Measurements from ENCODE around the gene SGF29. TPM values are rescaled to one million over a fixed set of nuclear protein-coding genes. Genes with fewer than 3 reads are reported as not detected.

The SGF29 gene
- total RNA-seq = 30.3 TPM
- polyA plus RNA-seq = 34.7 TPM
- long read RNA-seq, donor 1 = 0 reads
- long read RNA-seq, donor 2 = 0 reads
- long read RNA-seq, donor 3, partial matches to known transcripts = 0 of 6 reads
- long read RNA-seq, donor 3, other reads (novel, unspliced or antisense) = 0 of 6 reads
- long read RNA-seq, donor 4, partial matches to known transcripts = 0 of 2 reads
- long read RNA-seq, donor 4, other reads (novel, unspliced or antisense) = 0 of 2 reads
- long read RNA-seq, donor 5, transcript SGF29-201 (10 exons, 1,153 nt) = major isoform, 6 of 7 reads
- long read RNA-seq, donor 5, partial matches to known transcripts = 0 of 7 reads
- long read RNA-seq, donor 5, other reads (novel, unspliced or antisense) = 0 of 7 reads
- long read RNA-seq, donor 6, partial matches to known transcripts = 0 of 2 reads
- long read RNA-seq, donor 6, other reads (novel, unspliced or antisense) = 0 of 2 reads
- long read RNA-seq, donor 7, transcript SGF29-201 (10 exons, 1,153 nt) = major isoform, 6 of 7 reads
- long read RNA-seq, donor 7, partial matches to known transcripts = 0 of 7 reads
- long read RNA-seq, donor 7, other reads (novel, unspliced or antisense) = 0 of 7 reads
- long read RNA-seq, donor 8, partial matches to known transcripts = 0 of 3 reads
- long read RNA-seq, donor 8, other reads (novel, unspliced or antisense) = 0 of 3 reads
- long read RNA-seq, donor 9, partial matches to known transcripts = 0 of 6 reads
- long read RNA-seq, donor 9, other reads (novel, unspliced or antisense) = 0 of 6 reads
- long read RNA-seq, donor 10, partial matches to known transcripts = 0 of 7 reads
- long read RNA-seq, donor 10, other reads (novel, unspliced or antisense) = 0 of 7 reads

GRCh38 chr16:28553776-28554633 is at the start of gene SGF29:
Gene SGF29 (plus strand): TSS chr16:28553920. CDS start chr16:28581070, 27,150 bp downstream.
- Histone ChIP-seq H3K9me3 (ENCODE audit: control insufficient read depth in 2 of 2, insufficient read depth in 1 of 2, low read length in 1 of 2) (no peaks in the 10 kb centered on the region), H3K4me1 (ENCODE audit: control insufficient read depth in 2 of 2, insufficient read depth in 2 of 2, low read length in 2 of 2) (peaks cover 6 to 14% of the 10 kb centered on the region in 2 donors), H3K27ac (ENCODE audit: low read depth in 1 of 2, low read length in 1 of 2) (peak within 1 kb of the TSS; percentile 97 to 98), H3K36me3 (ENCODE audit: control insufficient read depth in 2 of 2, insufficient read depth in 2 of 2, low read length in 1 of 2) (peaks cover 6 to 15% of the 10 kb centered on the region in 2 donors), H3K4me3 (ENCODE audit: low read length in 2 of 2) (peak within 1 kb of the TSS; percentile 62 to 68), H3K27me3 (ENCODE audit: control insufficient read depth in 2 of 2, insufficient read depth in 1 of 2, low read length in 1 of 2) (no peaks in the 10 kb centered on the region)
- WGBS = 4% methylated on average over 84 of the region's 88 CpGs
- peak; percentile 91 to 98 (median 95) for DNase-seq (ENCODE audit: low read depth in 6 of 9, low spot score in 9 of 9)

- Histone ChIP-seq H3K27ac (ENCODE audit: low read depth in 1 of 2, low read length in 1 of 2) (no peak overlapping the region), H3K36me3 (ENCODE audit: control insufficient read depth in 2 of 2, insufficient read depth in 2 of 2, low read length in 1 of 2) (no peaks in the 10 kb centered on the region), H3K4me3 (ENCODE audit: low read length in 2 of 2) (no peak overlapping the region), H3K9me3 (ENCODE audit: control insufficient read depth in 2 of 2, insufficient read depth in 1 of 2, low read length in 1 of 2) (no peaks in the 10 kb centered on the region), H3K4me1 (ENCODE audit: control insufficient read depth in 2 of 2, insufficient read depth in 2 of 2, low read length in 2 of 2) (peaks cover 3 to 7% of the 10 kb centered on the region in 2 donors), H3K27me3 (ENCODE audit: control insufficient read depth in 2 of 2, insufficient read depth in 1 of 2, low read length in 1 of 2) (peaks cover 0 to 3% of the 10 kb centered on the region in 2 donors)
- DNase-seq (ENCODE audit: low read depth in 6 of 9, low spot score in 9 of 9) = no peak
- WGBS = 88% methylated on average over 8 of the region's 8 CpGs
Observed at GRCh38 chr16:28504707-28505404, 48.9 kb upstream of the SGF29 start.

- Histone ChIP-seq H3K4me1 (ENCODE audit: control insufficient read depth in 2 of 2, insufficient read depth in 2 of 2, low read length in 2 of 2) (peaks cover 3 to 7% of the 10 kb centered on the region in 2 donors), H3K4me3 (ENCODE audit: low read length in 2 of 2) (no peak overlapping the region), H3K27ac (ENCODE audit: low read depth in 1 of 2, low read length in 1 of 2) (no peak overlapping the region)
Observed at GRCh38 chr16:28505489-28506137, 48.1 kb upstream of the SGF29 start.

GRCh38 chr16:28511031-28511430 is 42.7 kb upstream of the SGF29 start:
- H3K4me3 ChIP-seq (ENCODE audit: low read length in 2 of 2) = no peak overlapping the region
- no peak for DNase-seq (ENCODE audit: low read depth in 6 of 9, low spot score in 9 of 9)
- H3K36me3 ChIP-seq (ENCODE audit: control insufficient read depth in 2 of 2, insufficient read depth in 2 of 2, low read length in 1 of 2) = no peaks in the 10 kb centered on the region
- no peak overlapping the region for H3K27ac ChIP-seq (ENCODE audit: low read depth in 1 of 2, low read length in 1 of 2)
- H3K9me3 ChIP-seq (ENCODE audit: control insufficient read depth in 2 of 2, insufficient read depth in 1 of 2, low read length in 1 of 2) = no peaks in the 10 kb centered on the region
- no peaks in the 10 kb centered on the region for H3K27me3 ChIP-seq (ENCODE audit: control insufficient read depth in 2 of 2, insufficient read depth in 1 of 2, low read length in 1 of 2)
- peaks cover 3 to 7% of the 10 kb centered on the region in 2 donors for H3K4me1 ChIP-seq (ENCODE audit: control insufficient read depth in 2 of 2, insufficient read depth in 2 of 2, low read length in 2 of 2)
- 94% methylated on average over 3 of the region's 3 CpGs for WGBS

More at GRCh38 chr16:28505489-28506137, 48.1 kb upstream of the SGF29 start:
- DNase-seq (ENCODE audit: low read depth in 6 of 9, low spot score in 9 of 9) = no peak
- Histone ChIP-seq H3K9me3 (ENCODE audit: control insufficient read depth in 2 of 2, insufficient read depth in 1 of 2, low read length in 1 of 2) (no peaks in the 10 kb centered on the region), H3K36me3 (ENCODE audit: control insufficient read depth in 2 of 2, insufficient read depth in 2 of 2, low read length in 1 of 2) (no peaks in the 10 kb centered on the region), H3K27me3 (ENCODE audit: control insufficient read depth in 2 of 2, insufficient read depth in 1 of 2, low read length in 1 of 2) (peaks cover 0 to 3% of the 10 kb centered on the region in 2 donors)
- 93% methylated on average over 14 of the region's 14 CpGs for WGBS

GRCh38 chr16:28511801-28512789 is 41.6 kb upstream of the SGF29 start:
- DNase-seq (ENCODE audit: low read depth in 6 of 9, low spot score in 9 of 9) = no peak
- no peaks in the 10 kb centered on the region for H3K9me3 ChIP-seq (ENCODE audit: control insufficient read depth in 2 of 2, insufficient read depth in 1 of 2, low read length in 1 of 2)
- H3K36me3 ChIP-seq (ENCODE audit: control insufficient read depth in 2 of 2, insufficient read depth in 2 of 2, low read length in 1 of 2) = no peaks in the 10 kb centered on the region
- no peak overlapping the region for H3K27ac ChIP-seq (ENCODE audit: low read depth in 1 of 2, low read length in 1 of 2)
- WGBS = 95% methylated on average over 21 of the region's 21 CpGs
- no peak overlapping the region for H3K4me3 ChIP-seq (ENCODE audit: low read length in 2 of 2)
- peaks cover 3 to 7% of the 10 kb centered on the region in 2 donors for H3K4me1 ChIP-seq (ENCODE audit: control insufficient read depth in 2 of 2, insufficient read depth in 2 of 2, low read length in 2 of 2)
- H3K27me3 ChIP-seq (ENCODE audit: control insufficient read depth in 2 of 2, insufficient read depth in 1 of 2, low read length in 1 of 2) = no peaks in the 10 kb centered on the region

- H3K36me3 ChIP-seq (ENCODE audit: control insufficient read depth in 2 of 2, insufficient read depth in 2 of 2, low read length in 1 of 2) = no peaks in the 10 kb centered on the region
- no peaks in the 10 kb centered on the region for H3K4me1 ChIP-seq (ENCODE audit: control insufficient read depth in 2 of 2, insufficient read depth in 2 of 2, low read length in 2 of 2)
- no peak overlapping the region for H3K4me3 ChIP-seq (ENCODE audit: low read length in 2 of 2)
- no peak for DNase-seq (ENCODE audit: low read depth in 6 of 9, low spot score in 9 of 9)
- H3K9me3 ChIP-seq (ENCODE audit: control insufficient read depth in 2 of 2, insufficient read depth in 1 of 2, low read length in 1 of 2) = no peaks in the 10 kb centered on the region
- no peak overlapping the region for H3K27ac ChIP-seq (ENCODE audit: low read depth in 1 of 2, low read length in 1 of 2)
- no peaks in the 10 kb centered on the region for H3K27me3 ChIP-seq (ENCODE audit: control insufficient read depth in 2 of 2, insufficient read depth in 1 of 2, low read length in 1 of 2)
- WGBS = 96% methylated on average over 12 of the region's 12 CpGs
Observed at GRCh38 chr16:28513484-28514181, 40.1 kb upstream of the SGF29 start.

GRCh38 chr16:28514246-28514645 is 39.5 kb upstream of the SGF29 start:
- Histone ChIP-seq H3K9me3 (ENCODE audit: control insufficient read depth in 2 of 2, insufficient read depth in 1 of 2, low read length in 1 of 2) (no peaks in the 10 kb centered on the region), H3K27me3 (ENCODE audit: control insufficient read depth in 2 of 2, insufficient read depth in 1 of 2, low read length in 1 of 2) (no peaks in the 10 kb centered on the region), H3K4me1 (ENCODE audit: control insufficient read depth in 2 of 2, insufficient read depth in 2 of 2, low read length in 2 of 2) (no peaks in the 10 kb centered on the region), H3K27ac (ENCODE audit: low read depth in 1 of 2, low read length in 1 of 2) (no peak overlapping the region), H3K4me3 (ENCODE audit: low read length in 2 of 2) (no peak overlapping the region), H3K36me3 (ENCODE audit: control insufficient read depth in 2 of 2, insufficient read depth in 2 of 2, low read length in 1 of 2) (no peaks in the 10 kb centered on the region)
- DNase-seq (ENCODE audit: low read depth in 6 of 9, low spot score in 9 of 9) = no peak
- WGBS = 96% methylated on average over 7 of the region's 7 CpGs

Measured in thymus (tissue), 14 donors.